OCI-LY1 (cell line): ENCODE measurements around the gene MOB3A.

Experiments
- CTCF ChIP-seq: fragments of 200-600 bp; sonication (generic), shearing (Covaris generic); IDR thresholded peaks from 2 replicates; pipeline ENCODE4 v1.5.1; 2017; ENCODE audit warnings: mild to moderate bottlenecking, antibody characterized with exemption, low read length, moderate library complexity, mixed read lengths
- EZH2 ChIP-seq: fragments of 200-600 bp; sonication (generic), shearing (Covaris generic); IDR thresholded peaks from 2 replicates; pipeline ENCODE4 v1.8.0; 2017; ENCODE audit warnings: borderline replicate concordance, mixed run types, mild to moderate bottlenecking, antibody characterized with exemption, low read length, moderate library complexity, mixed read lengths

GRCh38 chr19:2138061-2138728 lies 42.1 kb upstream of the MOB3A start:
- no peak for TF ChIP-seq EZH2
- no peak for TF ChIP-seq CTCF
